Effector memory CD4-positive, alpha-beta T cell (primary cell): Measurements from ENCODE around the gene MOB1B.

Experiments used
- DNase-seq, 3 donors: peaks; one replicate each; pipeline ENCODE4 v3.0.0-alpha.2; 2020
- H3K27ac ChIP-seq: 2 replicates; pipeline ENCODE4 v1.7.0; 2013; ENCODE audit warnings: mild to moderate bottlenecking, low read length, moderate library complexity; ENCODE audit not compliant: insufficient read depth, poor library complexity, severe bottlenecking
- H3K27me3 ChIP-seq: replicated peaks from 2 replicates; pipeline ENCODE4 v1.7.0; 2013; ENCODE audit warnings: mild to moderate bottlenecking, low read length; ENCODE audit not compliant: insufficient read depth, control insufficient read depth, poor library complexity, severe bottlenecking
- H3K36me3 ChIP-seq: 2 replicates; pipeline ENCODE4 v1.7.0; 2013; ENCODE audit warnings: mild to moderate bottlenecking, low read length, moderate library complexity; ENCODE audit not compliant: control insufficient read depth, insufficient read depth
- H3K4me1 ChIP-seq: 2 replicates; pipeline ENCODE4 v1.7.0; 2013; ENCODE audit warnings: low read length, mild to moderate bottlenecking; ENCODE audit not compliant: control insufficient read depth, insufficient read depth, poor library complexity, severe bottlenecking
- H3K4me3 ChIP-seq: 2 replicates; pipeline ENCODE4 v1.7.0; 2013; ENCODE audit warnings: low read length, low read depth, mild to moderate bottlenecking; ENCODE audit not compliant: insufficient read depth, poor library complexity, severe bottlenecking
- H3K9me3 ChIP-seq: 2 replicates; pipeline ENCODE4 v1.7.0; 2013; ENCODE audit warnings: mild to moderate bottlenecking, low read length, moderate library complexity; ENCODE audit not compliant: control insufficient read depth

MOB1B gene

GRCh38 chr4:70931347-70931746 lies 29.2 kb downstream of the MOB1B start:
- Histone ChIP-seq H3K4me3 (no peak overlapping the region), H3K9me3 (no peaks in the 10 kb centered on the region), H3K27ac (no peak overlapping the region), H3K27me3 (no peaks in the 10 kb centered on the region), H3K36me3 (no peaks in the 10 kb centered on the region), H3K4me1 (no peaks in the 10 kb centered on the region)
- no peak for DNase-seq

- Histone ChIP-seq H3K27me3 (no peaks in the 10 kb centered on the region), H3K4me3 (no peak overlapping the region), H3K27ac (no peak overlapping the region), H3K9me3 (no peaks in the 10 kb centered on the region), H3K4me1 (no peaks in the 10 kb centered on the region), H3K36me3 (no peaks in the 10 kb centered on the region)
- DNase-seq: no peak
Observed at GRCh38 chr4:70932984-70933383, 30.8 kb downstream of the MOB1B start.

GRCh38 chr4:70935038-70935695 lies 33.0 kb downstream of the MOB1B start:
- no peaks in the 10 kb centered on the region for H3K36me3 ChIP-seq
- H3K4me1 ChIP-seq: no peaks in the 10 kb centered on the region
- H3K27ac ChIP-seq: no peak overlapping the region
- H3K9me3 ChIP-seq: no peaks in the 10 kb centered on the region
- no peaks in the 10 kb centered on the region for H3K27me3 ChIP-seq
- no peak for DNase-seq
- H3K4me3 ChIP-seq: no peak overlapping the region

GRCh38 chr4:70936200-70936787 lies 34.1 kb downstream of the MOB1B start:
- H3K27ac ChIP-seq: no peak overlapping the region
- no peaks in the 10 kb centered on the region for H3K4me1 ChIP-seq
- H3K36me3 ChIP-seq: no peaks in the 10 kb centered on the region
- no peak overlapping the region for H3K4me3 ChIP-seq
- DNase-seq: no peak
- no peaks in the 10 kb centered on the region for H3K9me3 ChIP-seq
- H3K27me3 ChIP-seq: no peaks in the 10 kb centered on the region

- no peaks in the 10 kb centered on the region for H3K9me3 ChIP-seq
- H3K4me1 ChIP-seq: no peaks in the 10 kb centered on the region
- H3K36me3 ChIP-seq: no peaks in the 10 kb centered on the region
- no peak overlapping the region for H3K4me3 ChIP-seq
- no peak overlapping the region for H3K27ac ChIP-seq
- no peaks in the 10 kb centered on the region for H3K27me3 ChIP-seq
- no peak for DNase-seq
Observed at GRCh38 chr4:70938086-70938485, 35.9 kb downstream of the MOB1B start.

GRCh38 chr4:70940134-70940533 lies 38.0 kb downstream of the MOB1B start:
- Histone ChIP-seq H3K27me3 (no peaks in the 10 kb centered on the region), H3K27ac (no peak overlapping the region), H3K9me3 (no peaks in the 10 kb centered on the region), H3K36me3 (no peaks in the 10 kb centered on the region), H3K4me1 (no peaks in the 10 kb centered on the region), H3K4me3 (no peak overlapping the region)
- DNase-seq: no peak

- Histone ChIP-seq H3K4me3 (no peak overlapping the region), H3K36me3 (no peaks in the 10 kb centered on the region), H3K4me1 (no peaks in the 10 kb centered on the region), H3K27me3 (no peaks in the 10 kb centered on the region), H3K27ac (no peak overlapping the region), H3K9me3 (no peaks in the 10 kb centered on the region)
- no peak for DNase-seq
Observed at GRCh38 chr4:70943114-70943513, 40.9 kb downstream of the MOB1B start.

- no peak for DNase-seq
- Histone ChIP-seq H3K27ac (no peak overlapping the region), H3K27me3 (no peaks in the 10 kb centered on the region), H3K9me3 (no peaks in the 10 kb centered on the region), H3K4me1 (no peaks in the 10 kb centered on the region), H3K36me3 (no peaks in the 10 kb centered on the region), H3K4me3 (no peak overlapping the region)
Observed at GRCh38 chr4:70945046-70945445, 42.9 kb downstream of the MOB1B start.

- Histone ChIP-seq H3K4me1 (no peaks in the 10 kb centered on the region), H3K9me3 (no peaks in the 10 kb centered on the region), H3K27ac (no peak overlapping the region)
Observed at GRCh38 chr4:70945452-70946055, 43.4 kb downstream of the MOB1B start.

GRCh38 chr4:70946939-70947338 lies 44.8 kb downstream of the MOB1B start:
- DNase-seq: no peak
- no peaks in the 10 kb centered on the region for H3K4me1 ChIP-seq
- no peak overlapping the region for H3K27ac ChIP-seq
- H3K9me3 ChIP-seq: no peaks in the 10 kb centered on the region
- H3K27me3 ChIP-seq: no peaks in the 10 kb centered on the region
- no peaks in the 10 kb centered on the region for H3K36me3 ChIP-seq
- no peak overlapping the region for H3K4me3 ChIP-seq

More at GRCh38 chr4:70945452-70946055, 43.4 kb downstream of the MOB1B start:
- no peaks in the 10 kb centered on the region for H3K36me3 ChIP-seq
- H3K27me3 ChIP-seq: no peaks in the 10 kb centered on the region
- no peak for DNase-seq
- H3K4me3 ChIP-seq: no peak overlapping the region
